ENCODE measurements around the gene CTIF.

GRCh38 chr18:48621240-48621639 is 82.4 kb downstream of the CTIF start:
- TF ChIP-seq CTCF (IDR thresholded peaks at IDR 0.05; ENCODE audit: low read depth, low read length) (no peak), EZH2phosphoT487 (IDR thresholded peaks at IDR 0.05; ENCODE audit: low read depth) (no peak)
